NCI-H2196 treated with DMSO at 0.1 percent for 48 hours (cell line): ENCODE data around the gene RIT1.

Experiments
- DNase-seq: peaks from one replicate; lab custom pipeline; 2025; ENCODE audit not compliant: unreplicated experiment; lab: John Stamatoyannopoulos, UW

Gene RIT1

DNA sequence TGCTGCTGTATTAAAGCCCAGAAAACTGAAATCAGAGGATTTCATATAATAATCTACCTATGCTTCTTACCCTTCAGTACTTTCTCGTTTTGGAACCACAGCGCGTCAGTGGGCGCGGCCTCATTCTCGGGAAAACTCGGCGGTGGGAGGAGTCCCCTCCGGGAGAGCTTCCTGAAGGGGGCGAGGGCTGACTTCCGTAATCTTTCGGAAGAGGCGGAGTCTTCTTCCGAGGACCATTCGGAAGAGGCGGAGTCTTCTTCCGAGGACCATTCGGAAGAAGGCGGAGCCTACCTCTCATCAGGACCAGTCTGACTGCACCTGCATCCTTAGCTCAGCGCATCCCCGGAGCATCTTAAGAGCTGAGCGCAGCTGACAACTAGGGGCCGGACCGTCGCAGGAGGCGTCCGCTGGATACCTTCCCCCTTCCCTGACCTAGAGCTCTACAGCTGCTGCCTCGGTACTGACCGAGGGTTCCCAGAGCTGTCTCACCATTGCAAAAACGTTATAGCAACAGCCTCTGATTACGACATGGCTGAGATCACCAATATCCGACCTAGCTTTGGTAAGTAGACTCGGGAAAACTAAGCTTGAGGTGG is 51.8 kb downstream of the RIT1 start, which contains the start of gene SYT11:
SYT11 (plus strand) TSS at position 334 of the 596 bp plus-strand sequence; CDS start at position 529, 195 bp downstream.
- peak; percentile 93 for DNase-seq

DNA sequence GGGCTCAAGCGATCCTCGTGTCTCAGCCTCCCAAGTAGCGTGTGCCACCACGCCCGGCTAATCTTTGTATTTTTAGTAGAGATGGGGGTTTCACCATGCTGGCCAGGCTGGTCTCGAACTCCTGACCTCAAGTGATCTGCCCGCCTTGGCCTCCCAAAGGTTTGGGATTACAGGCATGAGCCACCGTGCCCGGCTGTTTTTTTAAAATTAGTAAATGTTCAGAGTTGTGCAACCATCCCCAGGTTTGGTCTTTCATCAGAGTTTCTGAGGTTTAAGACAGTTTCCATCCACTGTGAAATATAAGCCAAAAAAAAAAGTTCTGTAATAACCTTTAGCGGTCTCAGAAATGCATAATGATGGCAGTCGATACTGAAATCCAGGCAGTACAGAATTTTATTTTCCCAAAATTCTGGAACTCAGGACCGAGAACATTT is 52.3 kb downstream of the RIT1 start:
- no peak for DNase-seq

DNA sequence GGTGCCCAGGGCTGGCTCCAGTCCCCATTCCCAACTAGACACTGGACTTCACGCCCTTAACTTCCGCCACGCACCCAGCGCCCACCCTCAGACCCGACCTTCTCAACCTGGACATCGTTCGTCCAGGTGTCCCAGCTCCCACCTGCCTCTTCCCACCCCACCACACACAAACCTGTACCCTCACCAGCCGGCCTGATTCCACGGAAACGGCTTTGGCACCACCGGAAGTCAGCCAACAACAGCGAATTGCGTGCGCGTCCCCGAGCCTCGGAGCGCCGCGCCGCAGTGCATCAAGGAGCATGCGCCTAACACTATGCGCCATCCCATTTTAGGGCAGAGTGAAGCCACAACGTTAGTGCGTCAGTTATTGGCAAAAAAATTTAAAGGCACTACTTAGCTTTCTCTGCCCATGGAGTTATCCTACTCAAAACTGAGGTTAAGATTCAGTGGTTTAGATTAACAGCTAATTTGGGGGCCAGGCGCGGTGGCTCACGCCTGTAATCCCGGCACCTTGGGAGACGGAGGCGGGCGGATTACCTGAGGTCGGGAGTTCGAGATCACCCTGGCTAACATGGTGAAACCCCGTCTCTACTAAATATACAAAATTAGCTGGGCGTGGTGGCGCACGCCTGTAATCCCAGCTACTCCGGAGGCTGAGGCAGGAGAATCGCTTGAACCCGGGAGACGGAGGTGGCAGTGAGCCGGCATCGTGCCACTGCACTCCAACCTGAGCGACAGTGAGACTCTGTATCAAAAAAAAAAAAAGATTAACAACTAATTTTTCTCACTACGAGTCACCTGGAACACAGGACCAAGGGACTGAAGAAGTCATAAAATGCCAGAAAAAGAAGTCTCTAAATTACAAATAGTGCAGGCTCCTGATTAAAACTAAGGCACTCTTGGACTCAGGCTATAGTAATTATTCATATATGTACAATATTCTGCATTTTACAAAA is 53.9 kb downstream of the RIT1 start, which contains the start of gene GON4L:
GON4L (minus strand) TSS at position 240 of the 956 bp plus-strand sequence. CDS start 3,434 bp downstream, outside the sequence.
- DNase-seq, result peak; percentile 84

DNA sequence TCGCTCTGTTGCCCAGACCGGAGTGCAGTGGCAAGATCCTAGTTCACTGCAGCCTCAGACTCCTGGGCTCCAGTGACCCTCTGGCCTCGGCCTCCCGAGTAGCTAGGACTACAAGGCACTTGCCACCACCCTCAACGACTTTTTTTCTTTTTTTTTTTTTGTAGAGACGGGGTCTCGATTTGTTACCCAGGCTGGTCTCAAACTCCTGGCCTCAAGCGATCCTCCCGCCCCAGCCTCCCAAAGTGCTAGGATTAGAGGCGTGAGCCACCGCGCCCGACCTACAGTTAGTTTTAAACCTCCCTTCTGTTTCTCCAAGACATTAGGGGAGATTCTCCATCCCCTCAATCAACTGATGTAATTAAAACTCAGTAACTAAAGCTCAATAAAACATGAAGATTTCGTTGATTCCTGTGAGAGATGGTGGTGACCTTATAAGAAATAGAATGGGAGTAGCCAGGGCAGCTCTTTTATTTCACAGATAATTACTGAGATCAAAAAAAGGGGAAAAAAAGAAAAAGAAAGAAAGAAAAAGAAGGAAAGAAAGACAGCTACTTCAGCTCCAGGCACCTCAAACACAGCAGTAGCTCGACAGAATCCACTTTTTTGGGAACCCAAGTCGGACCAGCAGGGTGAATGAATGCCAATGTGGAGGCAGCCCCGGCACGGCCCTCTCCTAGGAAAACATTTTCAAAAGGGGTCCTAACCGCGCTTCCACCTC is 54.7 kb downstream of the RIT1 start:
- no peak for DNase-seq

DNA sequence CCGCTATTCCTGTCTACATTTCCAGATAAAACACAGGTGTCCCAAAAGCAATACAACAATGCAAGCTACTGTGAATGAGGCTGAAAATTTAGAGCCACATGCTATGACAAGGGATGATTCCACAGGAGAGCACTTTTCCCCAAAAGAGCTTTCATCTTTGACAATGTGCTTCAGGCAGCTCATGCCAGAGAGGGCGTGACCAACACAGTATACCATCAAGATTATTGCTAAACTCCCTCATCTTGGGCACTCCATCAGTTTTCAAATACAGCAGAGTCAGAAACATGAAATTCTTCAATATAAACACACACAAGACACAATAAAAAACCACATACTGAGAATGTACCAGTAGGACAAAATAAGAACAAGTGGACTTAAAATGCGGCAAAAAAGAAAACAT is 60.8 kb downstream of the RIT1 start:
- DNase-seq, result no peak

DNA sequence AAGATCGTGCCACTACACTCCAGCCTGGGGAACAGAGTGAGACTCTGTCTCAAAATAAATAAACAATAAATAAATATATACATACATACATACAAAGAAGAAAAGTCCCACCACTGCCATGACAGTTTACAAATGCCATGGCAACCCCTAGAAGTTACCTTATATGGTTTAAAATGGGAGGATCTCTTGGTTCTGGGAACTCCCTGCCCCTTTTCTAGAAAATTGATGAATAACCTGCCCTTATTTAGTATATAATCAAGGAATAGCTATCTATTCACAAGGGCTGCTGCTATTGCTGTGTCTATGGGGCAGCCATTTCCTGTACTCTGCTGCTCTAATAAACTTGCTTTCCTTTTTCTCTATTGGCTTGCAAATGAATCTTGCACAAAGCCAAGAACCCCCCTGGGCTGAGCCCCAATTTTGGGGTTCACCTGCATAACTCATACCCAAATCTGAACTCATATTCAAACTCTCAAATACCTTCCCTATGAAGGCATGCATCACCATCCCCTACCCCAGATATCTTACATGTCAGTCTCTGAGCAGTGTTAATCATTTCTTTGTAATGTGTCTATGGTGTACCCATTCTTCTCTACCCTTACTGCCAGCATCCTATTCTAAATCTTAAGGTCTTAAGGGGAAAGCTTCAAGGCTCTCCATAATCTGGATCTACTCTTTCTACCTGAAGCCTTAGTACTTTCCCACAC is 63.2 kb downstream of the RIT1 start:
- DNase-seq, result no peak
